ENCODE measurements around the gene GNPNAT1.
"Not testable (repeated sequence)": the region's sequence is repeated elsewhere in the genome, so short reads cannot be mapped to it uniquely, and the experiment has no call there.

GNPNAT1 gene

GRCh38 chr14:52789118-52789517, 2.3 kb downstream of the GNPNAT1 start:
- DNase-seq, result no peak

- no peak for DNase-seq
These were observed 4.5 kb downstream of the GNPNAT1 start for GRCh38 chr14:52786887-52787286.

GRCh38 chr14:52783206-52783605, 8.2 kb downstream of the GNPNAT1 start:
- DNase-seq, result no peak

- no peak for DNase-seq
These were observed 9.8 kb downstream of the GNPNAT1 start for GRCh38 chr14:52781629-52782028.

- DNase-seq, result no peak
These were observed 10.5 kb downstream of the GNPNAT1 start for GRCh38 chr14:52780893-52781292.

GRCh38 chr14:52778702-52779101, 12.7 kb downstream of the GNPNAT1 start:
- DNase-seq, result no peak

GRCh38 chr14:52776816-52777215, 14.6 kb downstream of the GNPNAT1 start:
- no peak for DNase-seq

- no peak for DNase-seq
These were observed 21.5 kb downstream of the GNPNAT1 start for GRCh38 chr14:52769887-52770286.

GRCh38 chr14:52767058-52767833, 24.2 kb downstream of the GNPNAT1 start:
- DNase-seq, result no peak

GRCh38 chr14:52762923-52763322, 28.5 kb downstream of the GNPNAT1 start:
- DNase-seq, result not testable (repeated sequence)

GRCh38 chr14:52759145-52759544, 32.3 kb downstream of the GNPNAT1 start:
- DNase-seq, result no peak

- no peak for DNase-seq
These were observed 35.6 kb downstream of the GNPNAT1 start for GRCh38 chr14:52755607-52756316.

- no peak for DNase-seq
These were observed 42.6 kb downstream of the GNPNAT1 start for GRCh38 chr14:52748647-52749292.

GRCh38 chr14:52741865-52742264, 49.5 kb downstream of the GNPNAT1 start:
- DNase-seq, result no peak

- DNase-seq, result no peak
These were observed 50.7 kb downstream of the GNPNAT1 start for GRCh38 chr14:52740751-52741150.

- DNase-seq, result no peak
These were observed 53.0 kb downstream of the GNPNAT1 start for GRCh38 chr14:52738409-52738808.

- no peak for DNase-seq
These were observed 55.4 kb downstream of the GNPNAT1 start for GRCh38 chr14:52735921-52736489.

- DNase-seq, result no peak
These were observed 57.6 kb downstream of the GNPNAT1 start for GRCh38 chr14:52733824-52734223.

- no peak for DNase-seq
These were observed 60.7 kb downstream of the GNPNAT1 start for GRCh38 chr14:52730709-52731111.

- DNase-seq, result peak; percentile 93
These were observed 61.3 kb downstream of the GNPNAT1 start, which contains the start of gene STYX for GRCh38 chr14:52729925-52730708. Gene STYX, plus strand, starts transcription at chr14:52730166. Its CDS starts 309 bp downstream, at chr14:52730475.

GRCh38 chr14:52729585-52729924, 61.9 kb downstream of the GNPNAT1 start:
- DNase-seq, result no peak

GRCh38 chr14:52729035-52729434, 62.4 kb downstream of the GNPNAT1 start:
- DNase-seq, result not testable (repeated sequence)

GRCh38 chr14:52727509-52727908, 63.9 kb downstream of the GNPNAT1 start:
- not testable (repeated sequence) for DNase-seq
